A549 (cell line): ENCODE measurements around the gene SUSD3. TPM values are rescaled to one million over a fixed set of nuclear protein-coding genes. Genes with fewer than 3 reads are reported as not detected.

Experiments
- ATAC-seq, 2 experiments: fragments of 200-7000 bp in 1 of 2; fragments of >200 bp in 1 of 2; cut with Nextera tagmentation in 1 of 2; cut with Tn5 transposase in 1 of 2; 3 replicates each; pipeline versions ENCODE4 v1.8.0 to v1.9.1; 2018 to 2020; ENCODE audit warnings: mild to moderate bottlenecking in 1 of 2, moderate library complexity in 1 of 2
- CTCF ChIA-PET: fragments of 300-600 bp; sonication (Branson Sonifier 250); formaldehyde crosslinking; extraction: SDS; loops from one replicate; lab custom pipeline; 2021; ENCODE audit warnings: antibody characterized with exemption, inconsistent platforms; lab: Yijun Ruan, JAX
- POLR2A ChIA-PET: fragments of 350-600 bp; formaldehyde crosslinking; extraction: SDS; loops from one replicate; lab custom pipeline; 2021; ENCODE audit warnings: antibody characterized with exemption, inconsistent platforms; lab: Yijun Ruan, JAX
- DNase-seq, 2 experiments: peaks; one replicate each; pipeline versions ENCODE4 v3.0.0 to v3.0.0-alpha.2; 2011 to 2016; ENCODE audit warnings: low read depth in 1 of 2, low spot score in 1 of 2
- FAIRE-seq: peaks from 2 replicates; lab custom pipeline; 2011; peaks lifted over from hg19 to GRCh38; lab: Jason Lieb, UNC
- H3K27ac ChIP-seq, 2 experiments: fragments of >200 bp; sonication (Bioruptor Twin); formaldehyde crosslinking; 3 replicates each; pipeline ENCODE4 v1.5.1; 2016 to 2017
- H3K4me1 ChIP-seq: fragments of >200 bp; sonication (Bioruptor Twin); formaldehyde crosslinking; 3 replicates; pipeline ENCODE4 v1.6.1; 2016
- H3K4me2 ChIP-seq: fragments of >200 bp; sonication (Bioruptor Twin); formaldehyde crosslinking; 3 replicates; pipeline ENCODE4 v1.6.1; 2016
- H3K4me3 ChIP-seq: fragments of >200 bp; sonication (Bioruptor Twin); formaldehyde crosslinking; 3 replicates; pipeline ENCODE4 v1.5.1; 2016
- H3K9me3 ChIP-seq: fragments of >200 bp; sonication (Bioruptor Twin); formaldehyde crosslinking; 3 replicates; pipeline ENCODE4 v1.6.1; 2016
- CBX8 ChIP-seq: fragments of 200-600 bp; sonication (generic); IDR thresholded peaks from 2 replicates; pipeline ENCODE4 v1.6.1; 2016
- CHD4 ChIP-seq: fragments of 200-600 bp; sonication (generic); IDR thresholded peaks from 2 replicates; pipeline ENCODE4 v1.6.1; 2016; ENCODE audit warnings: antibody characterized with exemption, mild to moderate bottlenecking, borderline replicate concordance
- FOSL2 ChIP-seq, 2 experiments: fragments of 450-650 bp in 1 of 2; fragments of >200 bp in 1 of 2; sonication (Bioruptor Twin) in 1 of 2; formaldehyde crosslinking; IDR thresholded peaks; 2 replicates each; pipeline versions ENCODE4 v1.5.0 to v1.6.1; 2016 to 2020; ENCODE audit warnings: mild to moderate bottlenecking in 1 of 2, moderate library complexity in 1 of 2
- GATA3 ChIP-seq: IDR thresholded peaks from 2 replicates; pipeline ENCODE4 v1.6.1; 2012; ENCODE audit warnings: borderline replicate concordance
- HDAC2 ChIP-seq: fragments of 200-600 bp; sonication (generic); IDR thresholded peaks from 2 replicates; pipeline ENCODE4 v1.6.1; 2016
- HEYL ChIP-seq: fragments of 250-450 bp; sonication (Bioruptor Pico); IDR thresholded peaks from 2 replicates; pipeline ENCODE4 v1.8.0; 2021; ENCODE audit warnings: mild to moderate bottlenecking, moderate library complexity
- HOXB5 ChIP-seq: fragments of 250-450 bp; sonication (Bioruptor Pico); IDR thresholded peaks from 2 replicates; pipeline ENCODE4 v1.5.0; 2020; ENCODE audit warnings: mild to moderate bottlenecking, moderate library complexity
- JUNB ChIP-seq: fragments of >200 bp; sonication (Bioruptor Twin); formaldehyde crosslinking; IDR thresholded peaks from 2 replicates; pipeline ENCODE4 v1.6.1; 2016
- KDM1A ChIP-seq: fragments of 200-600 bp; sonication (generic); IDR thresholded peaks from 2 replicates; pipeline ENCODE4 v1.6.1; 2016; ENCODE audit warnings: low read depth, mild to moderate bottlenecking
- MAFK ChIP-seq: fragments of 450-650 bp; IDR thresholded peaks from 2 replicates; pipeline ENCODE4 v1.6.1; 2014; ENCODE audit not compliant: partially characterized antibody
- MYC ChIP-seq: IDR thresholded peaks from 2 replicates; pipeline ENCODE4 v1.6.1; 2012; ENCODE audit warnings: mild to moderate bottlenecking, inconsistent platforms, low read length, improper control_type of control experiment, borderline replicate concordance
- NFE2L2 ChIP-seq: fragments of 150-350 bp; conservative IDR thresholded peaks from 2 replicates; pipeline ENCODE4 v1.6.1; 2014; ENCODE audit warnings: low read length
- NR3C1 ChIP-seq: fragments of >200 bp; sonication (Bioruptor Twin); formaldehyde crosslinking; IDR thresholded peaks from 3 replicates; pipeline ENCODE4 v1.6.1; 2017
- PHF8 ChIP-seq: fragments of 200-600 bp; sonication (generic); IDR thresholded peaks from 2 replicates; pipeline ENCODE4 v1.6.1; 2016; ENCODE audit warnings: low read depth, mild to moderate bottlenecking, antibody characterized with exemption, moderate library complexity, borderline replicate concordance
- RAD21 ChIP-seq, 2 experiments: fragments of >200 bp in 1 of 2; sonication (Bioruptor Twin) in 1 of 2; formaldehyde crosslinking in 1 of 2; IDR thresholded peaks in 1 of 2; conservative IDR thresholded peaks in 1 of 2; 2 replicates in 1 of 2; 3 replicates in 1 of 2; pipeline ENCODE4 v1.6.1; 2012 to 2018; ENCODE audit warnings: inconsistent platforms in 1 of 2
- RFX5 ChIP-seq: fragments of 450-650 bp; IDR thresholded peaks from 2 replicates; pipeline ENCODE4 v1.7.1; 2014; ENCODE audit warnings: antibody characterized with exemption, mild to moderate bottlenecking, moderate library complexity
- TFCP2L1 ChIP-seq: fragments of 250-450 bp; sonication (Bioruptor Pico); IDR thresholded peaks from 2 replicates; pipeline ENCODE4 v1.5.0; 2021; ENCODE audit warnings: mild to moderate bottlenecking
- ZFP36 ChIP-seq: fragments of 450-650 bp; IDR thresholded peaks from 2 replicates; pipeline ENCODE4 v1.6.1; 2014; ENCODE audit warnings: borderline replicate concordance; ENCODE audit not compliant: partially characterized antibody
- WGBS: methylation state at CpG from one replicate; pipeline ENCODE4 v1.1.6; 2017; ENCODE audit errors: missing lambda C conversion rate; 5-methylcytosine and 5-hydroxymethylcytosine counted together
- polyA plus RNA-seq, 4 experiments: library from polyadenylated mRNA; depleted of rRNA in 3 of 4; stranded (reverse); fragments of >200 nt; fragmentation: RNase III in 1 of 4; extraction: RNeasy Plus Mini Kit Qiagen cat#74134 plus additional on column Dnase treatment in 1 of 4; gene quantifications; 2 replicates in 3 of 4; 3 replicates in 1 of 4; pipeline ENCODE4 v1.2.3, GENCODE V29; 2011 to 2017
- TF ChIP-seq, protein P1 (sequence below): fragments of 150-350 bp; IDR thresholded peaks from 2 replicates; pipeline ENCODE4 v1.6.1; 2014; ENCODE audit warnings: low read depth, mild to moderate bottlenecking, low read length
- TF ChIP-seq, protein P2 (sequence below): fragments of 200-600 bp; sonication (generic); IDR thresholded peaks from 2 replicates; pipeline ENCODE4 v1.6.1; 2016; ENCODE audit warnings: antibody characterized with exemption, mild to moderate bottlenecking, moderate library complexity
- TF ChIP-seq, protein P3 (sequence below): IDR thresholded peaks from 2 replicates; pipeline ENCODE4 v1.6.1; 2012
- TF ChIP-seq, protein P4 (sequence below): IDR thresholded peaks from 2 replicates; pipeline ENCODE4 v1.6.1; 2012

The SUSD3 gene
- polyA plus RNA-seq, 2 of the 4 experiments (the other 2 are of a cell fraction), result 0.27 to 0.34 TPM

DNA sequence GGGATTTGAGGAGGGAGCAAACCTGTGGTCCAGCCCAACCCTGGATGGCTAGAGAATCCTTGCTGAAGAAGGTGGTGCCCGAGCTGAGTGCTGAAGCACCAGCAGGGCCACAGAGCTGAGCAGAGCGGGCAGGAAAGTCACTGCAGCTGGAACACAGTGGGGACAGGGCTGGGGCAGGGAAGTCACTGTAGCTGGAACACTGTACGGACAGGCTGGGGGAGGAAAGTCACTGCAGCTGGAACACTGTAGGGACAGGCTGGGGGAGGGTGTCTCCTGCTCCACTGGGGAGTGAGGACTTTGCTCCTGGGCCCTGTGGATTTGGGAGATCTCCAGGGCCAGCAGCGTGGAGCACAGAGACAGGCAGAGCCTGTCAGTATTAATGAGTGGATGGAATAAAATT, 9.0 kb upstream of the SUSD3 start (continued):
- no peak for TF ChIP-seq FOSL2 (IDR thresholded peaks at IDR 0.05)
- TF ChIP-seq FOSL2 (CRISPR knock-in tag; IDR thresholded peaks at IDR 0.05), result no peak
- TF ChIP-seq PHF8, result no peak
- TF ChIP-seq MYC, result no peak
- no peak for TF ChIP-seq GATA3

DNA sequence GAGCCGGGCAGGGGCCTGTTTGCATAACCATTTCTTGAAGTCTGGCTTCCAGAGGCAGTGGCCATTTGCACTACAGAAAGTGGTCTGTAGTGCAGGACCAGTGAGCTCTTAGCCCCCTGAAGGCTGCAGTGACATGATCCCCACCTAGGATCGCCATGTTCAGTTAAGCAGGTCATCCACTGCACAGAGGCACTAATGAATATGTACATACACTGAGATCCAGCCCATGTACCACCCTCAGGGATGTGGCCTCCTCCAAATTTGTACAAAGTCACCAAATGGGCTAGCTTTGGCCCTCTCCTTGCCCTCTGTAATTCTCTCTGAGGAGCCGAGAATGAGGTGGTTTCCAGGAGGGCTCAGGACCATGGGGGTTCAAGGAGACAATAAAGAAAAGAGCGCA, 8.3 kb upstream of the SUSD3 start:
- TF ChIP-seq, protein P1, sequence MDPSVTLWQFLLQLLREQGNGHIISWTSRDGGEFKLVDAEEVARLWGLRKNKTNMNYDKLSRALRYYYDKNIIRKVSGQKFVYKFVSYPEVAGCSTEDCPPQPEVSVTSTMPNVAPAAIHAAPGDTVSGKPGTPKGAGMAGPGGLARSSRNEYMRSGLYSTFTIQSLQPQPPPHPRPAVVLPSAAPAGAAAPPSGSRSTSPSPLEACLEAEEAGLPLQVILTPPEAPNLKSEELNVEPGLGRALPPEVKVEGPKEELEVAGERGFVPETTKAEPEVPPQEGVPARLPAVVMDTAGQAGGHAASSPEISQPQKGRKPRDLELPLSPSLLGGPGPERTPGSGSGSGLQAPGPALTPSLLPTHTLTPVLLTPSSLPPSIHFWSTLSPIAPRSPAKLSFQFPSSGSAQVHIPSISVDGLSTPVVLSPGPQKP, result no peak
- no peak for TF ChIP-seq TFCP2L1 (CRISPR knock-in tag)
- TF ChIP-seq KDM1A, result no peak
- no peak for TF ChIP-seq NR3C1
- TF ChIP-seq JUNB, result no peak
- TF ChIP-seq CHD4, result no peak
- TF ChIP-seq MYC, result no peak
- TF ChIP-seq, protein P2, sequence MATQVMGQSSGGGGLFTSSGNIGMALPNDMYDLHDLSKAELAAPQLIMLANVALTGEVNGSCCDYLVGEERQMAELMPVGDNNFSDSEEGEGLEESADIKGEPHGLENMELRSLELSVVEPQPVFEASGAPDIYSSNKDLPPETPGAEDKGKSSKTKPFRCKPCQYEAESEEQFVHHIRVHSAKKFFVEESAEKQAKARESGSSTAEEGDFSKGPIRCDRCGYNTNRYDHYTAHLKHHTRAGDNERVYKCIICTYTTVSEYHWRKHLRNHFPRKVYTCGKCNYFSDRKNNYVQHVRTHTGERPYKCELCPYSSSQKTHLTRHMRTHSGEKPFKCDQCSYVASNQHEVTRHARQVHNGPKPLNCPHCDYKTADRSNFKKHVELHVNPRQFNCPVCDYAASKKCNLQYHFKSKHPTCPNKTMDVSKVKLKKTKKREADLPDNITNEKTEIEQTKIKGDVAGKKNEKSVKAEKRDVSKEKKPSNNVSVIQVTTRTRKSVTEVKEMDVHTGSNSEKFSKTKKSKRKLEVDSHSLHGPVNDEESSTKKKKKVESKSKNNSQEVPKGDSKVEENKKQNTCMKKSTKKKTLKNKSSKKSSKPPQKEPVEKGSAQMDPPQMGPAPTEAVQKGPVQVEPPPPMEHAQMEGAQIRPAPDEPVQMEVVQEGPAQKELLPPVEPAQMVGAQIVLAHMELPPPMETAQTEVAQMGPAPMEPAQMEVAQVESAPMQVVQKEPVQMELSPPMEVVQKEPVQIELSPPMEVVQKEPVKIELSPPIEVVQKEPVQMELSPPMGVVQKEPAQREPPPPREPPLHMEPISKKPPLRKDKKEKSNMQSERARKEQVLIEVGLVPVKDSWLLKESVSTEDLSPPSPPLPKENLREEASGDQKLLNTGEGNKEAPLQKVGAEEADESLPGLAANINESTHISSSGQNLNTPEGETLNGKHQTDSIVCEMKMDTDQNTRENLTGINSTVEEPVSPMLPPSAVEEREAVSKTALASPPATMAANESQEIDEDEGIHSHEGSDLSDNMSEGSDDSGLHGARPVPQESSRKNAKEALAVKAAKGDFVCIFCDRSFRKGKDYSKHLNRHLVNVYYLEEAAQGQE, result no peak
- no peak for TF ChIP-seq CBX8
- TF ChIP-seq RAD21 (conservative IDR thresholded peaks at IDR 0.05 in 1 of 2, IDR thresholded peaks at IDR 0.05 in 1 of 2), result no peak
- TF ChIP-seq NFE2L2, result no peak
- TF ChIP-seq HOXB5 (CRISPR knock-in tag), result no peak
- no peak for TF ChIP-seq ZFP36
- TF ChIP-seq, protein P3, sequence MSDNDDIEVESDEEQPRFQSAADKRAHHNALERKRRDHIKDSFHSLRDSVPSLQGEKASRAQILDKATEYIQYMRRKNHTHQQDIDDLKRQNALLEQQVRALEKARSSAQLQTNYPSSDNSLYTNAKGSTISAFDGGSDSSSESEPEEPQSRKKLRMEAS, result no peak
- no peak for TF ChIP-seq HEYL (CRISPR knock-in tag)
- TF ChIP-seq RFX5, result no peak
- TF ChIP-seq, protein P4, sequence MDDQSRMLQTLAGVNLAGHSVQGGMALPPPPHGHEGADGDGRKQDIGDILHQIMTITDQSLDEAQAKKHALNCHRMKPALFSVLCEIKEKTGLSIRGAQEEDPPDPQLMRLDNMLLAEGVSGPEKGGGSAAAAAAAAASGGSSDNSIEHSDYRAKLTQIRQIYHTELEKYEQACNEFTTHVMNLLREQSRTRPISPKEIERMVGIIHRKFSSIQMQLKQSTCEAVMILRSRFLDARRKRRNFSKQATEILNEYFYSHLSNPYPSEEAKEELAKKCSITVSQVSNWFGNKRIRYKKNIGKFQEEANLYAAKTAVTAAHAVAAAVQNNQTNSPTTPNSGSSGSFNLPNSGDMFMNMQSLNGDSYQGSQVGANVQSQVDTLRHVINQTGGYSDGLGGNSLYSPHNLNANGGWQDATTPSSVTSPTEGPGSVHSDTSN, result no peak
- no peak for TF ChIP-seq HDAC2
- TF ChIP-seq MAFK, result no peak
- no peak for TF ChIP-seq PHF8
- DNase-seq (no peak), FAIRE-seq (no peak), ATAC-seq (no peak)
- Histone ChIP-seq H3K4me3 (no peak overlapping the region), H3K9me3 (no peaks in the 10 kb centered on the region), H3K4me1 (no peaks in the 10 kb centered on the region), H3K4me2 (no peak overlapping the region), H3K27ac (no peak overlapping the region)
- CTCF ChIA-PET, result interaction anchor here (0.8 to 1.0 kb wide), 2 partner anchors 46 to 59 kb away, joined by 3 read pairs; no protein-coding TSS in a partner anchor
- WGBS, result 79% methylated on average over 4 of the region's 4 CpGs
- POLR2A ChIA-PET, result no interaction called here
